SK-N-SH (cell line): ENCODE data around the gene MALRD1. TPM values are rescaled to one million over a fixed set of nuclear protein-coding genes. Genes with fewer than 3 reads are reported as not detected.

Source experiments
- CTCF ChIA-PET: fragments of 300-600, 350-600 bp; formaldehyde crosslinking; extraction: SDS; loops from one replicate; lab custom pipeline; 2021; lab: Yijun Ruan, JAX
- POLR2A ChIA-PET: fragments of 350-600 bp; sonication (Branson Sonifier 250); formaldehyde crosslinking; extraction: SDS; loops from one replicate; lab custom pipeline; 2020; ENCODE audit warnings: antibody characterized with exemption, inconsistent platforms; lab: Yijun Ruan, JAX
- DNase-seq: peaks from one replicate; pipeline ENCODE4 v3.0.0; 2012
- H2AFZ ChIP-seq: fragments of 200-600 bp; sonication (generic); 2 replicates; pipeline ENCODE4 v1.8.1; 2016; ENCODE audit warnings: antibody characterized with exemption, mild to moderate bottlenecking, low read depth
- H3F3A ChIP-seq: fragments of 200-600 bp; sonication (generic); replicated peaks from 2 replicates; pipeline ENCODE3; 2016; ENCODE audit warnings: antibody characterized with exemption, mild to moderate bottlenecking; ENCODE audit not compliant: insufficient read depth
- H3K27ac ChIP-seq, 2 experiments: fragments of 200-500 bp in 1 of 2; fragments of 200-600 bp in 1 of 2; sonication (Bioruptor generic) in 1 of 2; sonication (generic), shearing (Covaris generic) in 1 of 2; 2 replicates each; pipeline versions ENCODE4 v1.5.1 to v1.6.1; 2014 to 2016; ENCODE audit warnings: low read depth in 2 of 2, inconsistent platforms in 1 of 2, low read length in 1 of 2, mild to moderate bottlenecking in 1 of 2, mixed read lengths in 1 of 2
- H3K27me3 ChIP-seq: fragments of 200-600 bp; sonication (generic), shearing (Covaris generic); 2 replicates; pipeline ENCODE4 v1.6.1; 2016; ENCODE audit warnings: mixed run types; ENCODE audit not compliant: insufficient read depth
- H3K36me3 ChIP-seq, 2 experiments: fragments of 200-500 bp in 1 of 2; fragments of 200-600 bp in 1 of 2; sonication (Bioruptor generic) in 1 of 2; sonication (generic) in 1 of 2; replicated peaks in 1 of 2; 2 replicates each; pipeline versions ENCODE3 to v1.5.1; 2014 to 2016; ENCODE audit warnings: low read length in 1 of 2, mild to moderate bottlenecking in 1 of 2; ENCODE audit not compliant: insufficient read depth in 2 of 2, control insufficient read depth in 1 of 2
- H3K4me1 ChIP-seq, 2 experiments: fragments of 200-500 bp in 1 of 2; fragments of 200-600 bp in 1 of 2; sonication (Bioruptor generic) in 1 of 2; sonication (generic), shearing (Covaris generic) in 1 of 2; 2 replicates each; pipeline versions ENCODE4 v1.5.1 to v1.6.1; 2014 to 2016; ENCODE audit warnings: low read depth in 1 of 2, low read length in 1 of 2, mixed run types in 1 of 2; ENCODE audit not compliant: insufficient read depth in 2 of 2, control insufficient read depth in 1 of 2
- H3K4me2 ChIP-seq: fragments of 200-600 bp; sonication (generic), shearing (Covaris generic); 2 replicates; pipeline ENCODE4 v1.6.1; 2017; ENCODE audit warnings: mixed run types
- H3K4me3 ChIP-seq, 2 experiments: fragments of 200-500 bp in 1 of 2; fragments of 200-600 bp in 1 of 2; sonication (Bioruptor generic) in 1 of 2; sonication (generic), shearing (Covaris generic) in 1 of 2; 2 replicates each; pipeline versions ENCODE4 v1.5.1 to v1.8.1; 2014 to 2016; ENCODE audit warnings: low read depth in 2 of 2, inconsistent platforms in 1 of 2, low read length in 1 of 2, mild to moderate bottlenecking in 1 of 2, mixed read lengths in 1 of 2, moderate library complexity in 1 of 2
- H3K79me2 ChIP-seq: fragments of 200-600 bp; sonication (generic); 2 replicates; pipeline ENCODE4 v1.8.1; 2017; ENCODE audit warnings: mild to moderate bottlenecking; ENCODE audit not compliant: insufficient read depth
- H3K9ac ChIP-seq: fragments of 200-600 bp; sonication (generic); 2 replicates; pipeline ENCODE4 v1.6.1; 2017; ENCODE audit warnings: mixed run types
- H3K9me2 ChIP-seq: fragments of 200-600 bp; sonication (generic); 2 replicates; pipeline ENCODE4 v1.6.1; 2017; ENCODE audit warnings: mixed run types
- H3K9me3 ChIP-seq: fragments of 200-600 bp; sonication (generic); 2 replicates; pipeline ENCODE4 v1.6.1; 2017; ENCODE audit warnings: mixed run types, mild to moderate bottlenecking, moderate library complexity
- H4K20me1 ChIP-seq: fragments of 200-600 bp; sonication (generic); 2 replicates; pipeline ENCODE4 v1.6.1; 2017; ENCODE audit warnings: mild to moderate bottlenecking, mixed run types; ENCODE audit not compliant: insufficient read depth
- CHD2 ChIP-seq: fragments of 150-350 bp; IDR thresholded peaks from 2 replicates; pipeline ENCODE4 v1.6.1; 2018; ENCODE audit warnings: low read length; ENCODE audit not compliant: partially characterized antibody
- ELF1 ChIP-seq: IDR thresholded peaks from 2 replicates; pipeline ENCODE4 v1.4.0; 2012
- EP300 ChIP-seq, 2 experiments: IDR thresholded peaks; 2 replicates each; pipeline versions ENCODE4 v1.4.0 to v1.6.1; 2012; ENCODE audit warnings: borderline replicate concordance in 1 of 2, low read depth in 1 of 2, low read length in 1 of 2
- EZH2phosphoT487 ChIP-seq: fragments of 200-600 bp; sonication (generic); IDR thresholded peaks from 2 replicates; pipeline ENCODE4 v1.6.1; 2017; ENCODE audit warnings: low read depth, mixed run types, mild to moderate bottlenecking, antibody characterized with exemption, moderate library complexity, borderline replicate concordance
- FOSL2 ChIP-seq: IDR thresholded peaks from 2 replicates; pipeline ENCODE4 v1.4.0; 2012; ENCODE audit warnings: low read depth, mild to moderate bottlenecking, moderate library complexity, borderline replicate concordance
- FOXJ3 ChIP-seq: sonication (generic); formaldehyde crosslinking; IDR thresholded peaks from 2 replicates; pipeline ENCODE4 v1.5.1; 2020; ENCODE audit warnings: mild to moderate bottlenecking, missing genetic modification reagents
- GATA2 ChIP-seq: sonication (generic); formaldehyde crosslinking; IDR thresholded peaks from 2 replicates; pipeline ENCODE4 v1.5.0; 2020; ENCODE audit warnings: mild to moderate bottlenecking, missing genetic modification reagents
- JUND ChIP-seq: IDR thresholded peaks from 2 replicates; pipeline ENCODE4 v1.4.0; 2012
- MEF2A ChIP-seq: IDR thresholded peaks from 2 replicates; pipeline ENCODE4 v1.4.0; 2012; ENCODE audit warnings: low read depth, borderline replicate concordance
- MXI1 ChIP-seq: IDR thresholded peaks from 2 replicates; pipeline ENCODE4 v1.6.1; 2012; ENCODE audit warnings: mild to moderate bottlenecking, low read depth, low read length, improper control_type of control experiment
- PBX3 ChIP-seq: IDR thresholded peaks from 2 replicates; pipeline ENCODE4; 2012
- POLR2AphosphoS5 ChIP-seq: IDR thresholded peaks from 2 replicates; pipeline ENCODE4 v1.6.1; 2012; ENCODE audit warnings: low read depth, low read length
- RAD21 ChIP-seq: IDR thresholded peaks from 2 replicates; pipeline ENCODE4 v1.6.1; 2012; ENCODE audit warnings: mild to moderate bottlenecking, low read length
- RCOR1 ChIP-seq: fragments of 150-350 bp; IDR thresholded peaks from 2 replicates; pipeline ENCODE4 v1.6.1; 2017; ENCODE audit warnings: antibody characterized with exemption, low read length
- RFX5 ChIP-seq: IDR thresholded peaks from 2 replicates; pipeline ENCODE4 v1.6.1; 2012; ENCODE audit warnings: mild to moderate bottlenecking, improper control_type of control experiment, low read length
- RXRA ChIP-seq: IDR thresholded peaks from 2 replicates; pipeline ENCODE4 v1.4.0; 2012; ENCODE audit warnings: low read depth, mild to moderate bottlenecking, borderline replicate concordance
- SIN3A ChIP-seq: IDR thresholded peaks from 2 replicates; pipeline ENCODE4 v1.6.1; 2012; ENCODE audit warnings: low read depth, mild to moderate bottlenecking, low read length, moderate library complexity, borderline replicate concordance
- TAF1 ChIP-seq: IDR thresholded peaks from 2 replicates; pipeline ENCODE4 v1.6.1; 2012; ENCODE audit warnings: low read depth, mild to moderate bottlenecking, low read length, moderate library complexity, borderline replicate concordance
- USF1 ChIP-seq: IDR thresholded peaks from 2 replicates; pipeline ENCODE4 v1.4.0; 2012; ENCODE audit warnings: low read depth, borderline replicate concordance
- YY1 ChIP-seq: IDR thresholded peaks from 2 replicates; pipeline ENCODE4 v1.4.0; 2012; ENCODE audit warnings: low read depth, mild to moderate bottlenecking
- WGBS: methylation state at CpG from one replicate; pipeline ENCODE4 v1.1.6; 2017; ENCODE audit warnings: low lambda C conversion rate; 5-methylcytosine and 5-hydroxymethylcytosine counted together
- polyA plus RNA-seq, 3 experiments: library from polyadenylated mRNA; depleted of rRNA; stranded (reverse); fragments of >200 nt; gene quantifications; 2 replicates each; pipeline ENCODE4 v1.2.3, GENCODE V29; 2012
- TF ChIP-seq, protein P1 (sequence below): IDR thresholded peaks from 2 replicates; pipeline ENCODE4 v1.4.0; 2012; ENCODE audit warnings: low read depth, borderline replicate concordance
- TF ChIP-seq, protein P2 (sequence below): IDR thresholded peaks from 2 replicates; pipeline ENCODE4 v1.6.1; 2012; ENCODE audit warnings: mild to moderate bottlenecking, low read depth, low read length, moderate library complexity

MALRD1 gene
- polyA plus RNA-seq, 1 of the 3 experiments (the other 2 are of a cell fraction): not detected

- Histone ChIP-seq H3K79me2 (no peaks in the 10 kb centered on the region), H3K36me3 (no peaks in the 10 kb centered on the region), H3K4me2 (no peak overlapping the region), H3K9me3 (no peaks in the 10 kb centered on the region), H3K9ac (no peak overlapping the region), H3F3A (no peaks in the 10 kb centered on the region), H3K4me3 (no peak overlapping the region), H3K27me3 (no peaks in the 10 kb centered on the region), H3K4me1 (no peaks in the 10 kb centered on the region), H4K20me1 (no peaks in the 10 kb centered on the region), H2AFZ (0 out of 2 replicates have a peak overlapping the region, but pooled peaks have one; percentile 31), H3K9me2 (no peaks in the 10 kb centered on the region), H3K27ac (no peak overlapping the region)
- WGBS: 29% methylated on average over 2 of the region's 2 CpGs
- DNase-seq: no peak
- ChIA-PET POLR2A (no interaction called here), CTCF (no interaction called here)
- TF ChIP-seq, protein P1, sequence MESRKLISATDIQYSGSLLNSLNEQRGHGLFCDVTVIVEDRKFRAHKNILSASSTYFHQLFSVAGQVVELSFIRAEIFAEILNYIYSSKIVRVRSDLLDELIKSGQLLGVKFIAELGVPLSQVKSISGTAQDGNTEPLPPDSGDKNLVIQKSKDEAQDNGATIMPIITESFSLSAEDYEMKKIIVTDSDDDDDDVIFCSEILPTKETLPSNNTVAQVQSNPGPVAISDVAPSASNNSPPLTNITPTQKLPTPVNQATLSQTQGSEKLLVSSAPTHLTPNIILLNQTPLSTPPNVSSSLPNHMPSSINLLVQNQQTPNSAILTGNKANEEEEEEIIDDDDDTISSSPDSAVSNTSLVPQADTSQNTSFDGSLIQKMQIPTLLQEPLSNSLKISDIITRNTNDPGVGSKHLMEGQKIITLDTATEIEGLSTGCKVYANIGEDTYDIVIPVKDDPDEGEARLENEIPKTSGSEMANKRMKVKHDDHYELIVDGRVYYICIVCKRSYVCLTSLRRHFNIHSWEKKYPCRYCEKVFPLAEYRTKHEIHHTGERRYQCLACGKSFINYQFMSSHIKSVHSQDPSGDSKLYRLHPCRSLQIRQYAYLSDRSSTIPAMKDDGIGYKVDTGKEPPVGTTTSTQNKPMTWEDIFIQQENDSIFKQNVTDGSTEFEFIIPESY: no peak
- no peak for TF ChIP-seq YY1
- no peak for TF ChIP-seq MEF2A
- TF ChIP-seq, protein P2, sequence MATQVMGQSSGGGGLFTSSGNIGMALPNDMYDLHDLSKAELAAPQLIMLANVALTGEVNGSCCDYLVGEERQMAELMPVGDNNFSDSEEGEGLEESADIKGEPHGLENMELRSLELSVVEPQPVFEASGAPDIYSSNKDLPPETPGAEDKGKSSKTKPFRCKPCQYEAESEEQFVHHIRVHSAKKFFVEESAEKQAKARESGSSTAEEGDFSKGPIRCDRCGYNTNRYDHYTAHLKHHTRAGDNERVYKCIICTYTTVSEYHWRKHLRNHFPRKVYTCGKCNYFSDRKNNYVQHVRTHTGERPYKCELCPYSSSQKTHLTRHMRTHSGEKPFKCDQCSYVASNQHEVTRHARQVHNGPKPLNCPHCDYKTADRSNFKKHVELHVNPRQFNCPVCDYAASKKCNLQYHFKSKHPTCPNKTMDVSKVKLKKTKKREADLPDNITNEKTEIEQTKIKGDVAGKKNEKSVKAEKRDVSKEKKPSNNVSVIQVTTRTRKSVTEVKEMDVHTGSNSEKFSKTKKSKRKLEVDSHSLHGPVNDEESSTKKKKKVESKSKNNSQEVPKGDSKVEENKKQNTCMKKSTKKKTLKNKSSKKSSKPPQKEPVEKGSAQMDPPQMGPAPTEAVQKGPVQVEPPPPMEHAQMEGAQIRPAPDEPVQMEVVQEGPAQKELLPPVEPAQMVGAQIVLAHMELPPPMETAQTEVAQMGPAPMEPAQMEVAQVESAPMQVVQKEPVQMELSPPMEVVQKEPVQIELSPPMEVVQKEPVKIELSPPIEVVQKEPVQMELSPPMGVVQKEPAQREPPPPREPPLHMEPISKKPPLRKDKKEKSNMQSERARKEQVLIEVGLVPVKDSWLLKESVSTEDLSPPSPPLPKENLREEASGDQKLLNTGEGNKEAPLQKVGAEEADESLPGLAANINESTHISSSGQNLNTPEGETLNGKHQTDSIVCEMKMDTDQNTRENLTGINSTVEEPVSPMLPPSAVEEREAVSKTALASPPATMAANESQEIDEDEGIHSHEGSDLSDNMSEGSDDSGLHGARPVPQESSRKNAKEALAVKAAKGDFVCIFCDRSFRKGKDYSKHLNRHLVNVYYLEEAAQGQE: no peak
- TF ChIP-seq POLR2AphosphoS5: no peak
- TF ChIP-seq SIN3A: no peak
- no peak for TF ChIP-seq TAF1
- no peak for TF ChIP-seq EZH2phosphoT487
- no peak for TF ChIP-seq FOSL2
- no peak for TF ChIP-seq RFX5
- no peak for TF ChIP-seq EP300 (IDR thresholded peaks at IDR 0.05; ENCODE audit: borderline replicate concordance in 1 of 2, low read depth in 1 of 2, low read length in 1 of 2)
Measured at GRCh38 chr10:19449860-19450259, 401.3 kb downstream of the MALRD1 start.

DNA sequence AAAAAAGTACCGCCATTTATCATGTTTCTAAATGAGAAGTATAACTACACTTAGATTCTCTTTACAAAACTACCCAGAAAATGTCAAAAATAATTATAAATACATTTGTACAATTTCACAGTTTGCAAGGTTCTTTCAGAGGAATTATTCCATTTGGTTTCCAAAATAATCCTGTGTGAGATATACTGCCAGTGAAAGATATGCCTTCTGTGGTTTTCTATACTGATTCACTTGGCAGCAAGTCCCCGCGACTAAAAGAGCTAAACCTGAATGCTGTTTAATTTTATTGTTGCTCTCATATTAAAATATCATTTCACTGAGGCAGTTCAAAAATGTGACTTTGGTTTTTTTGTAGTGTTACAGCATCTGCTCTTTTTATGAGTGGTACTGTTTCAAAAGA, 402.8 kb downstream of the MALRD1 start:
- H3K9me3 ChIP-seq: no peaks in the 10 kb centered on the region
- no peak overlapping the region for H3K4me2 ChIP-seq
- no peaks in the 10 kb centered on the region for H3K79me2 ChIP-seq
- no peak overlapping the region for H3K27ac ChIP-seq
- no peak overlapping the region for H2AFZ ChIP-seq
- 55% methylated on average over 3 of the region's 3 CpGs for WGBS
- H3K9ac ChIP-seq: no peak overlapping the region
- H4K20me1 ChIP-seq: no peaks in the 10 kb centered on the region
- POLR2A ChIA-PET: no interaction called here
- CTCF ChIA-PET: interaction anchor here (0.6 to 1.5 kb wide), 4 partner anchors 12 to 103 kb away, joined by 3 to 4 read pairs (median 3); no protein-coding TSS in a partner anchor
- H3F3A ChIP-seq: no peaks in the 10 kb centered on the region
- no peaks in the 10 kb centered on the region for H3K36me3 ChIP-seq
- H3K9me2 ChIP-seq: no peaks in the 10 kb centered on the region
- no peak overlapping the region for H3K4me3 ChIP-seq
- H3K4me1 ChIP-seq: no peaks in the 10 kb centered on the region
- H3K27me3 ChIP-seq: no peaks in the 10 kb centered on the region
- no peak for DNase-seq
- no peak for TF ChIP-seq RAD21
- TF ChIP-seq TAF1: no peak
- TF ChIP-seq EP300 (IDR thresholded peaks at IDR 0.05; ENCODE audit: borderline replicate concordance in 1 of 2, low read depth in 1 of 2, low read length in 1 of 2): no peak
- no peak for TF ChIP-seq PBX3
- no peak for TF ChIP-seq POLR2AphosphoS5
- TF ChIP-seq GATA2 (CRISPR knock-in tag): no peak
- TF ChIP-seq USF1: no peak
- no peak for TF ChIP-seq CHD2
- TF ChIP-seq JUND: no peak
- no peak for TF ChIP-seq RCOR1
- no peak for TF ChIP-seq ELF1
- no peak for TF ChIP-seq YY1
- no peak for TF ChIP-seq RFX5
- no peak for TF ChIP-seq RXRA
- no peak for TF ChIP-seq FOXJ3
- TF ChIP-seq MXI1: no peak
